Transverse colon (tissue), 4 donors: Measurements from ENCODE around the gene CIB1. TPM values are rescaled to one million over a fixed set of nuclear protein-coding genes. Genes with fewer than 3 reads are reported as not detected.
"Not testable (repeated sequence)": the region's sequence is repeated elsewhere in the genome, so short reads cannot be mapped to it uniquely, and the experiment has no call there.

Source experiments
- DNase-seq: peaks from one replicate; pipeline ENCODE4 v3.0.0-alpha.2; 2019
- H3K27ac ChIP-seq, 4 donors: fragments of 200-600 bp; sonication (generic); 2 replicates each; pipeline ENCODE4 v1.5.1; 2016 to 2018; ENCODE audit warnings: inconsistent platforms in 4 of 4
- H3K27me3 ChIP-seq: fragments of 200-600 bp; sonication (generic); 2 replicates; pipeline ENCODE4 v1.5.1; 2017; ENCODE audit warnings: inconsistent platforms
- H3K36me3 ChIP-seq, 4 donors: fragments of 200-600 bp; sonication (generic); 2 replicates each; pipeline ENCODE4 v1.5.1; 2017 to 2019; ENCODE audit warnings: inconsistent platforms in 4 of 4
- H3K4me1 ChIP-seq, 4 donors: fragments of 200-600 bp; sonication (generic); 2 replicates each; pipeline ENCODE4 v1.5.1; 2017 to 2020; ENCODE audit warnings: inconsistent platforms in 4 of 4
- H3K4me3 ChIP-seq, 4 donors: fragments of 200-600 bp; sonication (generic); 1 replicate in 1 of 4; 2 replicates in 3 of 4; pipeline versions ENCODE4 v1.5.1 to v1.6.1; 2017 to 2019; ENCODE audit warnings: inconsistent platforms in 4 of 4
- H3K9me3 ChIP-seq, 2 donors: fragments of 200-600 bp; sonication (generic); 2 replicates each; pipeline ENCODE4 v1.5.1; 2017 to 2019; ENCODE audit warnings: inconsistent platforms in 2 of 2
- CTCF ChIP-seq, 5 experiments: fragments of 200-600 bp in 3 of 5; fragments of 450-650 bp in 2 of 5; sonication (generic) in 3 of 5; IDR thresholded peaks; 1 replicate in 2 of 5; 2 replicates in 3 of 5; pipeline ENCODE4 v1.5.1; 2016 to 2017; ENCODE audit warnings: antibody characterized with exemption in 5 of 5, inconsistent platforms in 3 of 5, mild to moderate bottlenecking in 2 of 5, moderate library complexity in 1 of 5
- EP300 ChIP-seq: sonication (generic); formaldehyde crosslinking; IDR thresholded peaks from one replicate; pipeline ENCODE4 v1.6.1; 2017; ENCODE audit warnings: antibody characterized with exemption, low read depth
- POLR2A ChIP-seq: fragments of 450-650 bp; IDR thresholded peaks from one replicate; pipeline ENCODE4 v1.6.1; 2016; ENCODE audit warnings: antibody characterized with exemption, mild to moderate bottlenecking, moderate library complexity
- POLR2AphosphoS5 ChIP-seq, 3 donors: sonication (generic); formaldehyde crosslinking; IDR thresholded peaks; one replicate each; pipeline ENCODE4 v1.6.1; 2016; ENCODE audit warnings: antibody characterized with exemption in 3 of 3
- WGBS, 2 donors: methylation state at CpG; one replicate each; pipeline ENCODE4 v1.1.5; 2018; ENCODE audit warnings: low coverage in 1 of 2; 5-methylcytosine and 5-hydroxymethylcytosine counted together
- in situ Hi-C, 4 donors: fragments of 200-750 bp; cut with MboI; loops; one replicate each; pipeline versions ENCODE4 v1.15.0 to v1.15.1; 2017; ENCODE audit warnings: low sequenced_read_pairs in 3 of 4, low pct_ligation_motif_present in 1 of 4, low pct_unique_long_range_greater_than_20kb in 1 of 4
- intact Hi-C: fragments of 100-400 bp; cut with DNase I; formaldehyde crosslinking; loops from one replicate; pipeline ENCODE4 v1.15.1; 2023; ENCODE audit warnings: low total_unique reads
- total RNA-seq, 4 donors: library from RNA; depleted of rRNA; stranded (reverse); fragments of >200 nt; gene quantifications; one replicate each; pipeline ENCODE4 v1.1.0, GENCODE V29; 2016

CIB1 gene
- 100 to 1,000 TPM in 3 of 4 donors, 10 to 100 TPM in 1; 38.4 to 156 (median 131) TPM for total RNA-seq

GRCh38 chr15:90233387-90234095 lies at the start of gene CIB1:
Gene CIB1, minus strand, starts transcription at chr15:90233941. Its CDS starts 56 bp downstream, at chr15:90233885.
- Histone ChIP-seq H3K36me3 (peaks cover 0 to 16% (median 4%) of the 10 kb centered on the region in 4 donors), H3K9me3 (no peaks in the 10 kb centered on the region), H3K4me3 (peak within 1 kb of the TSS; percentile 67 to 92 (median 75)), H3K27ac (peak within 1 kb of the TSS; percentile 90 to 99 (median 96)), H3K4me1 (peaks cover 28 to 53% (median 43%) of the 10 kb centered on the region in 4 donors), H3K27me3 (no peaks in the 10 kb centered on the region)
- peak; percentile 99 for DNase-seq
- in situ Hi-C loops = no loop called here
- WGBS, 2 donors = 1% methylated on average over 34 of the region's 63 CpGs; no CpG with 5 or more reads in 1 of the 2 donors
- intact Hi-C loops = loop anchor here (2.0 kb wide), 1 partner anchor 133 kb away; no protein-coding TSS in a partner anchor
- TF ChIP-seq POLR2A = peak; percentile 93
- peak; percentile 28 for TF ChIP-seq EP300
- peak in 2 of 5 experiments; percentile 55 to 85 for TF ChIP-seq CTCF (IDR thresholded peaks at IDR 0.05)
- TF ChIP-seq POLR2AphosphoS5 (IDR thresholded peaks at IDR 0.05) = peak; percentile 46 to 94 (median 91)

GRCh38 chr15:90281637-90282036 lies 47.9 kb upstream of the CIB1 start:
- peaks cover 0 to 20% (median 6%) of the 10 kb centered on the region in 4 donors for H3K4me1 ChIP-seq
- in situ Hi-C loops, H3K4me3 ChIP-seq, H3K9me3 ChIP-seq, H3K27me3 ChIP-seq, intact Hi-C loops, H3K27ac ChIP-seq, DNase-seq, H3K36me3 ChIP-seq: not testable (repeated sequence)
- 16 to 67% methylated on average over 5 to 6 of the region's 6 CpGs for WGBS, 2 donors

DNA sequence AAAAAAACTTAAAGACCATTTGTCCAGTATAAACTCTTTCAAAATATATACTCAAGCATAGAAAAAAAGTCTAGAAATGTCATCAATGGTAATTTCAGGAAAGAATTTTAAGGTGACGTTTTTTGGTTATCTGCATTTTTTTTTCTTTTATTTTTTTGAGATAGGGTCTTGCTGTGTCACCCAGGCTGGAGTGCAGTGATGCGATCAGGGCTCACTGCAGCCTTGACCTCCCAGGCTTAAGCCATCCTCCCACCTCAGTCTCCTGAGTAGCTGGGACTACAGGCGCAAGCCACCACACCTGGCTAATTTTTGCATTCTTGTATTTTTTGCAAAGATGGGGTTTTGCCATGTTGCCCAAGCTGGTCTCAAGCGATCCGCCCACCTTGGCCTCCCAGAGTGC lies 47.0 kb upstream of the CIB1 start:
- intact Hi-C loops, H3K27me3 ChIP-seq, DNase-seq, H3K36me3 ChIP-seq, H3K9me3 ChIP-seq, in situ Hi-C loops, H3K27ac ChIP-seq, H3K4me3 ChIP-seq: not testable (repeated sequence)
- H3K4me1 ChIP-seq = peaks cover 0 to 20% (median 6%) of the 10 kb centered on the region in 4 donors
- 91 to 94% methylated on average over 3 to 5 of the region's 5 CpGs for WGBS, 2 donors

DNA sequence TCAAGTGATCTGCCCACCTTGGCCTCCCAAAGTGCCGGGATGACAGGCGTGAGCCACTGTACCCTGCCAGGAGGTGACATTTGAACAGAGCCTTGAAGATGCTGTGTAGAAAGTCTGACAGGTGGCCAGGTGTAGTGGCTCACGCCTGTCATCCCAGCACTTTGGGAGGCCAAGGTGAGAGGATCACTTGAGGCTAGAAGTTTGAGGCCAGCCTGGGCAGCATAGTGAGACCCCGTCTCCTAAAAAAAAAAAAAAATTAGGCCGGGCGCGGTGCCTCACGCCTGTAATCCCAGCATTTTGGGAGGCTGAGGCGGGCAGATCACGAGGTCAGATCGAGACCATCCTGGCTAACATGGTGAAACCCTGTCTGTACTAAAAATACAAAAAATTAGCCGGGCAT lies 44.7 kb upstream of the CIB1 start:
- H3K4me1 ChIP-seq, H3K27me3 ChIP-seq, H3K27ac ChIP-seq, in situ Hi-C loops, H3K36me3 ChIP-seq, intact Hi-C loops, DNase-seq, H3K4me3 ChIP-seq, H3K9me3 ChIP-seq: not testable (repeated sequence)
- 98% methylated on average over 12 of the region's 12 CpGs; no CpG with 5 or more reads in 1 of the 2 donors for WGBS, 2 donors

GRCh38 chr15:90271459-90272166 lies 37.9 kb upstream of the CIB1 start:
- no peak overlapping the region for H3K27ac ChIP-seq

More at GRCh38 chr15:90271459-90272166, 37.9 kb upstream of the CIB1 start:
- 76 to 80% methylated on average over 5 to 7 of the region's 7 CpGs for WGBS, 2 donors
- H3K9me3 ChIP-seq = no peaks in the 10 kb centered on the region
- intact Hi-C loops = no loop called here
- TF ChIP-seq POLR2AphosphoS5 (IDR thresholded peaks at IDR 0.05) (no peak), CTCF (IDR thresholded peaks at IDR 0.05) (no peak)
- H3K27me3 ChIP-seq = no peaks in the 10 kb centered on the region
- peaks cover 0 to 33% (median 13%) of the 10 kb centered on the region in 4 donors for H3K36me3 ChIP-seq
- H3K4me3 ChIP-seq = no peak overlapping the region
- H3K4me1 ChIP-seq = peaks cover 23 to 34% (median 27%) of the 10 kb centered on the region in 4 donors
- in situ Hi-C loops = no loop called here
- DNase-seq = no peak
